DND-41 (cell line): ENCODE data around the gene PHF13.

Experiments
- ATAC-seq: fragments of 200-7000 bp; cut with Tn5 transposase; 3 replicates; pipeline ENCODE4 v1.9.1; 2021; ENCODE audit warnings: low read depth; ENCODE audit not compliant: insufficient read depth
- DNase-seq: peaks from one replicate; pipeline ENCODE4 v3.0.0-alpha.2; 2020
- H2AFZ ChIP-seq: 2 replicates; pipeline ENCODE4 v1.6.0; 2012; ENCODE audit warnings: low read depth, low read length
- H3K27ac ChIP-seq: 2 replicates; pipeline ENCODE4 v1.5.1; 2012; ENCODE audit warnings: low read length, inconsistent platforms
- H3K27me3 ChIP-seq: fragments of 200-600 bp; sonication (generic); 2 replicates; pipeline ENCODE4 v1.6.0; 2012; ENCODE audit warnings: low read length, mild to moderate bottlenecking, inconsistent platforms; ENCODE audit not compliant: insufficient read depth, poor library complexity
- H3K36me3 ChIP-seq: 2 replicates; pipeline ENCODE4 v1.5.1; 2012; ENCODE audit warnings: low read length, inconsistent platforms; ENCODE audit not compliant: insufficient read depth
- H3K4me1 ChIP-seq: 2 replicates; pipeline ENCODE4 v1.5.1; 2012; ENCODE audit warnings: mild to moderate bottlenecking, low read length; ENCODE audit not compliant: insufficient read depth
- H3K4me2 ChIP-seq: 2 replicates; pipeline ENCODE4 v1.6.0; 2012; ENCODE audit warnings: mild to moderate bottlenecking, moderate library complexity, low read length, inconsistent platforms; ENCODE audit not compliant: insufficient read depth
- H3K4me3 ChIP-seq, 2 experiments: fragments of 200-600 bp in 1 of 2; shearing (Covaris generic) in 1 of 2; 2 replicates each; pipeline ENCODE4 v1.5.1; 2012 to 2016; ENCODE audit warnings: inconsistent platforms in 2 of 2, low read length in 2 of 2, mild to moderate bottlenecking in 2 of 2, low read depth in 1 of 2, moderate library complexity in 1 of 2
- H3K79me2 ChIP-seq: 2 replicates; pipeline ENCODE4 v1.6.0; 2012; ENCODE audit warnings: low read length, inconsistent platforms; ENCODE audit not compliant: insufficient read depth
- H3K9ac ChIP-seq: 2 replicates; pipeline ENCODE4 v1.6.0; 2012; ENCODE audit warnings: low read depth, mild to moderate bottlenecking, inconsistent platforms, low read length, moderate library complexity
- H3K9me3 ChIP-seq: 2 replicates; pipeline ENCODE4 v1.5.1; 2012; ENCODE audit warnings: low read length, moderate library complexity, mild to moderate bottlenecking, inconsistent platforms; ENCODE audit not compliant: insufficient read depth, severe bottlenecking
- H4K20me1 ChIP-seq: 2 replicates; pipeline ENCODE4 v1.6.0; 2012; ENCODE audit warnings: low read length; ENCODE audit not compliant: insufficient read depth
- CTCF ChIP-seq: IDR thresholded peaks from 2 replicates; pipeline ENCODE4 v1.5.1; 2012; ENCODE audit warnings: borderline replicate concordance, low read length, moderate library complexity, mild to moderate bottlenecking; ENCODE audit not compliant: poor library complexity, severe bottlenecking; ENCODE audit errors: extremely low read depth
- EZH2 ChIP-seq: IDR thresholded peaks from 3 replicates; pipeline ENCODE4 v1.6.1; 2012; ENCODE audit warnings: borderline replicate concordance, low read depth, mild to moderate bottlenecking, moderate library complexity, low read length, inconsistent platforms; ENCODE audit not compliant: severe bottlenecking

PHF13 gene

GRCh38 chr1:6592865-6593593, 20.5 kb upstream of the PHF13 start:
- no peak for ATAC-seq
- Histone ChIP-seq H3K79me2 (peaks cover 33% of the 10 kb centered on the region), H3K9me3 (no peaks in the 10 kb centered on the region), H4K20me1 (peaks cover 85% of the 10 kb centered on the region), H2AFZ (no peak overlapping the region), H3K4me1 (peaks cover 13% of the 10 kb centered on the region), H3K9ac (no peak overlapping the region), H3K36me3 (peaks cover 99% of the 10 kb centered on the region), H3K4me3 (no peak overlapping the region), H3K27me3 (no peaks in the 10 kb centered on the region), H3K27ac (no peak overlapping the region), H3K4me2 (no peak overlapping the region)
- TF ChIP-seq EZH2, result no peak
- no peak for TF ChIP-seq CTCF
- no peak for DNase-seq

GRCh38 chr1:6593810-6594209, 19.7 kb upstream of the PHF13 start:
- Histone ChIP-seq H3K27ac (no peak overlapping the region), H3K27me3 (no peaks in the 10 kb centered on the region), H3K4me3 (no peak overlapping the region), H3K79me2 (peaks cover 36% of the 10 kb centered on the region), H3K9ac (no peak overlapping the region), H3K4me2 (no peak overlapping the region), H3K9me3 (no peaks in the 10 kb centered on the region), H4K20me1 (peaks cover 82% of the 10 kb centered on the region), H3K36me3 (peaks cover 98% of the 10 kb centered on the region), H2AFZ (no peak overlapping the region), H3K4me1 (peaks cover 16% of the 10 kb centered on the region)
- no peak for DNase-seq
- TF ChIP-seq EZH2 (no peak), CTCF (no peak)
- no peak for ATAC-seq

GRCh38 chr1:6594977-6595740, 18.4 kb upstream of the PHF13 start:
- Histone ChIP-seq H4K20me1 (peaks cover 81% of the 10 kb centered on the region), H3K27me3 (no peaks in the 10 kb centered on the region), H3K4me2 (no peak overlapping the region), H3K4me1 (peaks cover 29% of the 10 kb centered on the region), H3K79me2 (peaks cover 48% of the 10 kb centered on the region), H3K4me3 (no peak overlapping the region), H3K9me3 (no peaks in the 10 kb centered on the region), H3K36me3 (peaks cover 93% of the 10 kb centered on the region), H2AFZ (no peak overlapping the region), H3K27ac (no peak overlapping the region), H3K9ac (no peak overlapping the region)
- TF ChIP-seq EZH2, result no peak
- TF ChIP-seq CTCF, result no peak
- DNase-seq (no peak), ATAC-seq (no peak)
